HAP-1 (cell line): ENCODE measurements around the gene CRYBA2.

Experiments
- DNase-seq, 2 experiments: peaks; one replicate each; pipeline ENCODE4 v3.0.0-alpha.2; 2016 to 2020; ENCODE audit warnings: low spot score in 2 of 2
- H3K27me3 ChIP-seq: fragments of 250-450 bp; sonication (Bioruptor Pico); 2 replicates; pipeline ENCODE4 v1.5.1; 2020; ENCODE audit warnings: low read depth, mild to moderate bottlenecking, moderate library complexity
- H3K36me3 ChIP-seq: fragments of 250-450 bp; sonication (Bioruptor Pico); replicated peaks from 2 replicates; pipeline ENCODE4 v1.5.1; 2020; ENCODE audit warnings: mild to moderate bottlenecking
- H3K4me1 ChIP-seq: fragments of 250-450 bp; sonication (Bioruptor Pico); 2 replicates; pipeline ENCODE4 v1.5.1; 2020; ENCODE audit warnings: mild to moderate bottlenecking
- H3K4me3 ChIP-seq: fragments of 250-450 bp; sonication (Bioruptor Pico); 2 replicates; pipeline ENCODE4 v1.5.1; 2020; ENCODE audit warnings: mild to moderate bottlenecking, moderate library complexity
- H3K9me3 ChIP-seq: fragments of 250-450 bp; sonication (Bioruptor Pico); 2 replicates; pipeline ENCODE4 v1.5.1; 2020; ENCODE audit warnings: mild to moderate bottlenecking, moderate library complexity
- in situ Hi-C: fragments of 300-500 bp; cut with MboI; formaldehyde crosslinking; loops from 3 replicates; pipeline ENCODE4 v1.14.3; 2020; ENCODE audit warnings: low sequenced_read_pairs, inconsistent platforms, mixed read lengths

CRYBA2 gene

GRCh38 chr2:218958276-218958675, 34.9 kb downstream of the CRYBA2 start:
- H3K9me3 ChIP-seq, result no peaks in the 10 kb centered on the region
- no peak for DNase-seq
- H3K36me3 ChIP-seq, result no peaks in the 10 kb centered on the region
- H3K4me1 ChIP-seq, result peaks cover 3% of the 10 kb centered on the region; the same call in 1 of the 2 replicates
- peaks cover 14% of the 10 kb centered on the region for H3K27me3 ChIP-seq
- in situ Hi-C loops, result no loop called here
- no peak overlapping the region for H3K4me3 ChIP-seq

- Histone ChIP-seq H3K4me3 (no peak overlapping the region), H3K36me3 (no peaks in the 10 kb centered on the region), H3K4me1 (peaks cover 3% of the 10 kb centered on the region; the same call in 1 of the 2 replicates), H3K27me3 (peaks cover 14% of the 10 kb centered on the region), H3K9me3 (no peaks in the 10 kb centered on the region)
- no peak for DNase-seq
- in situ Hi-C loops, result no loop called here
These were observed 35.6 kb downstream of the CRYBA2 start for GRCh38 chr2:218957671-218958070.

GRCh38 chr2:218956039-218956438, 37.2 kb downstream of the CRYBA2 start:
- in situ Hi-C loops, result no loop called here
- H3K27me3 ChIP-seq, result peaks cover 11% of the 10 kb centered on the region

GRCh38 chr2:218954541-218955300, 38.5 kb downstream of the CRYBA2 start:
- Histone ChIP-seq H3K27me3 (peaks cover 4% of the 10 kb centered on the region), H3K4me1 (no peaks in the 10 kb centered on the region), H3K4me3 (no peak overlapping the region), H3K9me3 (no peaks in the 10 kb centered on the region), H3K36me3 (no peaks in the 10 kb centered on the region)
- DNase-seq, result no peak
- in situ Hi-C loops, result no loop called here

More at GRCh38 chr2:218956039-218956438, 37.2 kb downstream of the CRYBA2 start:
- H3K36me3 ChIP-seq, result no peaks in the 10 kb centered on the region
- DNase-seq, result no peak
- H3K4me1 ChIP-seq, result no peaks in the 10 kb centered on the region
- no peak overlapping the region for H3K4me3 ChIP-seq
- no peaks in the 10 kb centered on the region for H3K9me3 ChIP-seq

- Histone ChIP-seq H3K4me1 (no peaks in the 10 kb centered on the region), H3K36me3 (no peaks in the 10 kb centered on the region), H3K27me3 (peaks cover 5% of the 10 kb centered on the region; the same call in 1 of the 2 replicates), H3K4me3 (no peak overlapping the region), H3K9me3 (no peaks in the 10 kb centered on the region)
- in situ Hi-C loops, result no loop called here
- no peak for DNase-seq
These were observed 39.8 kb downstream of the CRYBA2 start for GRCh38 chr2:218953366-218953954.

- DNase-seq, result no peak
- peaks cover 5% of the 10 kb centered on the region; the same call in 1 of the 2 replicates for H3K27me3 ChIP-seq
- no peaks in the 10 kb centered on the region for H3K36me3 ChIP-seq
- H3K4me1 ChIP-seq, result no peaks in the 10 kb centered on the region
- in situ Hi-C loops, result no loop called here
- no peaks in the 10 kb centered on the region for H3K9me3 ChIP-seq
- no peak overlapping the region for H3K4me3 ChIP-seq
These were observed 41.1 kb downstream of the CRYBA2 start for GRCh38 chr2:218952160-218952559.

GRCh38 chr2:218946621-218947020, 46.6 kb downstream of the CRYBA2 start:
- Histone ChIP-seq H3K36me3 (no peaks in the 10 kb centered on the region), H3K4me1 (no peaks in the 10 kb centered on the region), H3K27me3 (peaks cover 7% of the 10 kb centered on the region; the same call in 1 of the 2 replicates), H3K4me3 (no peak overlapping the region), H3K9me3 (no peaks in the 10 kb centered on the region)
- in situ Hi-C loops, result no loop called here
- DNase-seq, result no peak

- in situ Hi-C loops, result no loop called here
- H3K4me1 ChIP-seq, result no peaks in the 10 kb centered on the region
- H3K27me3 ChIP-seq, result peaks cover 5% of the 10 kb centered on the region; the same call in 1 of the 2 replicates
- DNase-seq, result no peak
- H3K4me3 ChIP-seq, result no peak overlapping the region
- no peaks in the 10 kb centered on the region for H3K9me3 ChIP-seq
- no peaks in the 10 kb centered on the region for H3K36me3 ChIP-seq
These were observed 48.3 kb downstream of the CRYBA2 start for GRCh38 chr2:218944759-218945404.
